ENCODE results near the gene CST9. TPM values are rescaled to one million over a fixed set of nuclear protein-coding genes. Genes with fewer than 3 reads are reported as not detected.

Gene CST9
- total and polyA plus RNA-seq, 9 donors: not detected

DNA sequence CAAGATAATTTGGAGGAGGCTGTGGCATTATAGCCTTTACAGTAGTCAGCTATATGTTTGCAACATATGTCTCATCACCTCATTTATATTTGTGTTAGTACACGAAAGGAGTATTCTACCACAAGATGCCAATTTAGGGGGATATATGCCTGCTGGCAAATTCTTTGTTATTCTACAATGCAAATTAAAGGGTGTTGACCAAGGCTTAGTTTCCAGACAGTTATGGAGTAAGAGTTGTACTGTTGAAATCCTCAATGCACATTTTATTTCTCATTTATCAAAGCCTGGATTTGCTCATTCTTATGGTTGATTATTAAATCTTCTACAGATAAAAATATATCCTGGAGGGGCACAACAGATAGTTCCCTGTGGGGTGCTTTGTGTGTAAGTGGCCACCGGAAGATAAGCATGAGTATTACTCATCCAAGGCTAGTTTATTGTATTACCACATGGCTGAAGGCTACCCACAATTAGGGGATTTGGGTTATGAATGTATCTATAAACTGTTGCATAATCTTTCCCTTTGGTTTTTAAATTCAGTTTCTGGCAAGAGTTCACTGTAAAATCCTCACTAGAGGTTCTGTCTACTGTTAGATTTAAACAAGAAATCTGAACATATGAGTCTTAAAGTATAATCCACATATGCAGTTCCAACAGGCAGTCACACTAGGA, 9.0 kb downstream of the CST9 start:
- 41 to 49% (median 42%) methylated on average over 2 of the region's 2 CpGs for WGBS, 3 donors
- Histone ChIP-seq H3K4me3 (no peak overlapping the region), H3K4me1 (ENCODE audit: insufficient read depth) (no peaks in the 10 kb centered on the region), H3K9me3 (no peaks in the 10 kb centered on the region), H3K27ac (no peak overlapping the region), H3K36me3 (no peaks in the 10 kb centered on the region), H3K27me3 (no peaks in the 10 kb centered on the region)
- TF ChIP-seq POLR2A (IDR thresholded peaks at IDR 0.05): no peak
- no peak for TF ChIP-seq EP300 (IDR thresholded peaks at IDR 0.05)
- TF ChIP-seq, protein P1, sequence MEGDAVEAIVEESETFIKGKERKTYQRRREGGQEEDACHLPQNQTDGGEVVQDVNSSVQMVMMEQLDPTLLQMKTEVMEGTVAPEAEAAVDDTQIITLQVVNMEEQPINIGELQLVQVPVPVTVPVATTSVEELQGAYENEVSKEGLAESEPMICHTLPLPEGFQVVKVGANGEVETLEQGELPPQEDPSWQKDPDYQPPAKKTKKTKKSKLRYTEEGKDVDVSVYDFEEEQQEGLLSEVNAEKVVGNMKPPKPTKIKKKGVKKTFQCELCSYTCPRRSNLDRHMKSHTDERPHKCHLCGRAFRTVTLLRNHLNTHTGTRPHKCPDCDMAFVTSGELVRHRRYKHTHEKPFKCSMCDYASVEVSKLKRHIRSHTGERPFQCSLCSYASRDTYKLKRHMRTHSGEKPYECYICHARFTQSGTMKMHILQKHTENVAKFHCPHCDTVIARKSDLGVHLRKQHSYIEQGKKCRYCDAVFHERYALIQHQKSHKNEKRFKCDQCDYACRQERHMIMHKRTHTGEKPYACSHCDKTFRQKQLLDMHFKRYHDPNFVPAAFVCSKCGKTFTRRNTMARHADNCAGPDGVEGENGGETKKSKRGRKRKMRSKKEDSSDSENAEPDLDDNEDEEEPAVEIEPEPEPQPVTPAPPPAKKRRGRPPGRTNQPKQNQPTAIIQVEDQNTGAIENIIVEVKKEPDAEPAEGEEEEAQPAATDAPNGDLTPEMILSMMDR (IDR thresholded peaks at IDR 0.05): no peak
- intact Hi-C loops (cut with DNase I): no loop called here
- DNase-seq: no peak

DNA sequence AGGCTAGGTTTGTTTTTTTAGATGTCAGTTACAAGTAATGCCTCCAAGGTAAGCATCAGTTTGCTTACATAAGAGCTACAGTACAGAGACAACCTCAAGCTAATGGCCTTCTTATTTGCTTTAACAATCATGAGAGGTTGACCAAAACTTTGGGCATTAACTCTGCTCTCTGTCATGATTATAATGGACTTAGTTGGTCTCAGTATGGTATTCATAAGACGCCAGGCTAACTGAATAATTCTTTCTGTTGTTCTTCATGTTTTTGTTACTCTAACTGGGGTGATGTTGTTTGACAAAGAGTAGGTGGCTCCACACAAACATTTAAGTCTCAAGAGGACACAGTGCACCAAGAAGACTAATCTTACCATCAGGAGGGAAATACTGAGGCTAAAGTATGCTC, 9.8 kb downstream of the CST9 start:
- no peak for DNase-seq
- Histone ChIP-seq H3K27me3 (no peaks in the 10 kb centered on the region), H3K27ac (no peak overlapping the region), H3K4me3 (no peak overlapping the region), H3K36me3 (no peaks in the 10 kb centered on the region), H3K9me3 (no peaks in the 10 kb centered on the region), H3K4me1 (ENCODE audit: insufficient read depth) (no peaks in the 10 kb centered on the region)
- 52 to 63% (median 61%) methylated on average over 1 of the region's 1 CpG for WGBS, 3 donors
- TF ChIP-seq POLR2A (IDR thresholded peaks at IDR 0.05): no peak
- TF ChIP-seq, protein P1 (IDR thresholded peaks at IDR 0.05): no peak
- no peak for TF ChIP-seq EP300 (IDR thresholded peaks at IDR 0.05)
- intact Hi-C loops (cut with DNase I): no loop called here

DNA sequence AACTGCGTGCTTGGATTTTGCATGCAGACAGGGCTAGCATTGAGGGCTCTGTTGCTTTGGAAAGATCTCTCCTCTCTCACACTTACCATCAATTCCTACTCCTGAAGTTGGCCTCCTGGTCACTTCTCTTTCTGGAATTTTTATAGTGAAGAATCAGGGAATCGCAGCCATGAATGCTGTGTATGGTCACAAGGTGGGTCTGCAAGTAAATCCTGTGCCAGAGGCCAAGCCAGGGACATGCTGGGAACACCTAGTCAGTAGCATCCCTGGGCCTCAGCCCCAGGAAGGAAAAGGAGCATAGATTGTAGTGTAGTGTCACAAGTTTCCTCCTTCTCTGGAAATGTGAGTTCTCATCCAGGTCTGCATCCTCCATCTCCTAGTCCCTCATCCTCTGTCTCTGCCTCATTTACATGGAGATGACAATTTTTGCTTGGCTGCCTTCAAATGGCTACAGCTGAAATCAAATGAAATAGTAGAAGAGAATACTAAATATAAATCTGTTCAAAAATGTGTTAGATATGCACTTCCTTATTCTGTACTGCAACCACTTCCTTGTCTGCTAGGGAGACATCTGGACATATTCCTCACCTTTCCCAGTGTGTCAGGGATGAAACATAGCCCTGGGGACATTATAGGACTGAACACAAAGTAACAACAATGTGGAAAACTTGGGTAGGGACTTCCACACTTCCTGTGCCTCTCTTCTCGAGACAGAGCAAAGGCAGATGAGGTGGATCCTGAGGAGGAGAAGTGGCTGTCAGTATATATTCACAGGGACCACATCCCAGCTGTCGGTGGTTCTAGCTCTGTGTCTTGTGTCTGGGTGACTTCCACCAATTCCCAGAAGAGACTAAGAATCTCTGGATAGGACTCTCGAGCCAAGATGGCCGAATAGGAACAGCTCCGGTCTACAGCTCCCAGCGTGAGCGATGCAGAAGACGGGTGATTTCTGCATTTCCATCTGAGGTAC, 17.0 kb downstream of the CST9 start:
- intact Hi-C loops (cut with DNase I): no loop called here
- WGBS, 3 donors: 87 to 89% (median 88%) methylated on average over 10 of the region's 10 CpGs
- DNase-seq: no peak
- no peaks in the 10 kb centered on the region for H3K9me3 ChIP-seq
- H3K27ac ChIP-seq: no peak overlapping the region
- TF ChIP-seq POLR2A (IDR thresholded peaks at IDR 0.05) (no peak), EP300 (IDR thresholded peaks at IDR 0.05) (no peak)
- TF ChIP-seq, protein P1 (IDR thresholded peaks at IDR 0.05): no peak
- H3K4me1 ChIP-seq (ENCODE audit: insufficient read depth): no peaks in the 10 kb centered on the region
- no peaks in the 10 kb centered on the region for H3K36me3 ChIP-seq
- H3K4me3 ChIP-seq: no peak overlapping the region
- no peaks in the 10 kb centered on the region for H3K27me3 ChIP-seq

DNA sequence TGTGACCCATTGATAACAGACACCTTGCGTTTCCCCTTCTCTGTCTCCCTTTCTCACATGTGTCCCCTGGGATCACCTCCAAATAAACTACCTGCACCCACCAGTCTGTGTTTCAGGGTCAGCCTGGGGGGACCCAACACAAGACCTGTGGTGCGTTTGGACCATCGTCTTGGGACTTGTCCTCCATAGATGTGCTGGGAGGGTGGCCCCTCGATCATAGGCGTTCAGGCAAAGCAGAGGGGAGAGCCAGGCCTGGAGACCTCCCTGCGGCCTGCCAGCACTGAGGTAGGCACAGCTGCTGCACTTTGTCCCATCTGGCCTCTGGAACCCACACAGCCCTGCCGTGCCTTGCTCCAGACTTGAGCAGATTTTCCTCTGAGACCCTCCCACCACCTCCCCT, 18.1 kb downstream of the CST9 start:
- intact Hi-C loops (cut with DNase I): no loop called here
- no peaks in the 10 kb centered on the region for H3K27me3 ChIP-seq
- H3K9me3 ChIP-seq: no peaks in the 10 kb centered on the region
- TF ChIP-seq, protein P1 (IDR thresholded peaks at IDR 0.05): no peak
- no peak for TF ChIP-seq EP300 (IDR thresholded peaks at IDR 0.05)
- no peak for TF ChIP-seq POLR2A (IDR thresholded peaks at IDR 0.05)
- H3K4me1 ChIP-seq (ENCODE audit: insufficient read depth): no peaks in the 10 kb centered on the region
- no peak for DNase-seq
- H3K4me3 ChIP-seq: no peak overlapping the region
- no peaks in the 10 kb centered on the region for H3K36me3 ChIP-seq
- 67 to 80% (median 77%) methylated on average over 7 of the region's 7 CpGs for WGBS, 3 donors
- no peak overlapping the region for H3K27ac ChIP-seq

Data from ovary (tissue), 9 donors.